Prostate gland (tissue), 2 donors: ENCODE results near the gene SPAST. TPM values are rescaled to one million over a fixed set of nuclear protein-coding genes. Genes with fewer than 3 reads are reported as not detected.

Experiments
- DNase-seq: peaks from one replicate; pipeline ENCODE4 v3.0.0-alpha.2; 2019; ENCODE audit warnings: low spot score
- H3K27ac ChIP-seq, 2 donors: fragments of 200-600 bp; sonication (generic); 2 replicates each; pipeline ENCODE4 v1.5.1; 2017 to 2019
- H3K27me3 ChIP-seq: fragments of 200-600 bp; sonication (generic); replicated peaks from 2 replicates; pipeline ENCODE4 v1.5.1; 2019; ENCODE audit not compliant: insufficient read depth
- H3K36me3 ChIP-seq, 2 donors: fragments of 200-600 bp; sonication (generic); 1 replicate in 1 of 2; 2 replicates in 1 of 2; pipeline versions ENCODE4 v1.5.1 to v1.8.1; 2017 to 2019
- H3K4me1 ChIP-seq: fragments of 200-600 bp; sonication (generic); replicated peaks from 2 replicates; pipeline ENCODE4 v1.5.1; 2019
- H3K4me3 ChIP-seq, 2 donors: fragments of 200-600 bp; sonication (generic); 2 replicates each; pipeline ENCODE4 v1.5.1; 2017 to 2019
- H3K9me3 ChIP-seq: fragments of 200-600 bp; sonication (generic); 2 replicates; pipeline ENCODE4 v1.5.1; 2017
- CTCF ChIP-seq, 4 experiments: fragments of 200-600 bp in 2 of 4; fragments of 450-650 bp in 2 of 4; sonication (generic) in 2 of 4; IDR thresholded peaks; 1 replicate in 3 of 4; 2 replicates in 1 of 4; pipeline ENCODE4 v1.5.1; 2016 to 2019; ENCODE audit warnings: antibody characterized with exemption in 4 of 4, mild to moderate bottlenecking in 2 of 4, moderate library complexity in 2 of 4
- POLR2A ChIP-seq: fragments of 450-650 bp; IDR thresholded peaks from one replicate; pipeline ENCODE4 v1.6.1; 2016; ENCODE audit warnings: antibody characterized with exemption, mild to moderate bottlenecking
- POLR2AphosphoS5 ChIP-seq: sonication (generic); formaldehyde crosslinking; IDR thresholded peaks from one replicate; pipeline ENCODE4 v1.6.1; 2017; ENCODE audit warnings: antibody characterized with exemption
- WGBS: methylation state at CpG from one replicate; pipeline ENCODE4 v1.1.5; 2018; 5-methylcytosine and 5-hydroxymethylcytosine counted together
- intact Hi-C: fragments of 100-400 bp; cut with DNase I; formaldehyde crosslinking; loops from one replicate; pipeline ENCODE4 v1.14.2; 2022
- total RNA-seq, 2 donors: library from RNA; depleted of rRNA; stranded (reverse); fragments of >200 nt; gene quantifications; one replicate each; pipeline ENCODE4 v1.1.0, GENCODE V29; 2016

Gene SPAST
- total RNA-seq, 2 donors from 2014 or later: 19.4 to 28.1 TPM

DNA sequence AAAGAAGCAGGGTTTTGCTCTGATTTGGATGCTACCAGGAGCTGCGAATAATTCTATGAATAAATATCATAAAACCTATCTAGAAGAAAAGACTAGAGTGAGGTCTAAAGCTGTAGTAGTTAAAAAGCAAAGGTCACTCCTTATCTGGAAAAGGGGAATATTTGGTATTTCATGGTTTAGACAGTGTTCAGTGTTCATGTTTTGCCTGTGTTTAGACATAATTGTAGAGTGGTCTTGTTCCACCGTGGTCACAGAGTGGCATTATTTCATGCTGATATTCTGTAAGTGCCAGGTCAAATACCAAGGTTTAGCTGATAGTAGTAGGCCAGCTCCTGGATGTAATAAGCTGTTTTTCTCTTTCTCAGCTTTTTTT, 10.8 kb downstream of the SPAST start:
- WGBS: 88% methylated on average over 2 of the region's 2 CpGs
- Histone ChIP-seq H3K36me3 (no peaks in the 10 kb centered on the region), H3K27me3 (no peaks in the 10 kb centered on the region), H3K27ac (no peak overlapping the region), H3K4me1 (no peaks in the 10 kb centered on the region), H3K4me3 (no peak overlapping the region), H3K9me3 (no peaks in the 10 kb centered on the region)
- no peak for DNase-seq
- intact Hi-C loops: no loop called here
- TF ChIP-seq POLR2A: no peak
- no peak for TF ChIP-seq CTCF (IDR thresholded peaks at IDR 0.05)
- no peak for TF ChIP-seq POLR2AphosphoS5

- H3K4me1 ChIP-seq: no peaks in the 10 kb centered on the region
- no peak for DNase-seq
- H3K9me3 ChIP-seq: no peaks in the 10 kb centered on the region
- intact Hi-C loops: no loop called here
- TF ChIP-seq CTCF (IDR thresholded peaks at IDR 0.05) (no peak), POLR2A (no peak), POLR2AphosphoS5 (no peak)
- H3K27ac ChIP-seq: no peak overlapping the region
- no peak overlapping the region for H3K4me3 ChIP-seq
- no peaks in the 10 kb centered on the region for H3K36me3 ChIP-seq
- no peaks in the 10 kb centered on the region for H3K27me3 ChIP-seq
- WGBS: 87% methylated on average over 3 of the region's 3 CpGs
Observed at GRCh38 chr2:32095671-32096070, 32.3 kb downstream of the SPAST start.

GRCh38 chr2:32108111-32108510, 44.8 kb downstream of the SPAST start:
- H3K36me3 ChIP-seq: no peaks in the 10 kb centered on the region
- H3K4me1 ChIP-seq: no peaks in the 10 kb centered on the region
- TF ChIP-seq CTCF (IDR thresholded peaks at IDR 0.05): no peak
- TF ChIP-seq POLR2AphosphoS5: no peak
- intact Hi-C loops: no loop called here
- no peaks in the 10 kb centered on the region for H3K27me3 ChIP-seq
- WGBS: 95% methylated on average over 2 of the region's 2 CpGs
- no peaks in the 10 kb centered on the region for H3K9me3 ChIP-seq
- no peak for DNase-seq
- no peak overlapping the region for H3K27ac ChIP-seq
- no peak overlapping the region for H3K4me3 ChIP-seq

- 93% methylated on average over 3 of the region's 3 CpGs for WGBS
- H3K27me3 ChIP-seq: no peaks in the 10 kb centered on the region
- TF ChIP-seq POLR2A (no peak), CTCF (IDR thresholded peaks at IDR 0.05) (no peak), POLR2AphosphoS5 (no peak)
- no peak overlapping the region for H3K4me3 ChIP-seq
- H3K4me1 ChIP-seq: no peaks in the 10 kb centered on the region
- DNase-seq: no peak
- no peak overlapping the region for H3K27ac ChIP-seq
- H3K9me3 ChIP-seq: no peaks in the 10 kb centered on the region
- intact Hi-C loops: no loop called here
- H3K36me3 ChIP-seq: no peaks in the 10 kb centered on the region
Observed at GRCh38 chr2:32118055-32118454, 54.7 kb downstream of the SPAST start.

GRCh38 chr2:32119161-32119560, 55.8 kb downstream of the SPAST start:
- no peak overlapping the region for H3K27ac ChIP-seq
- intact Hi-C loops: no loop called here
- H3K27me3 ChIP-seq: no peaks in the 10 kb centered on the region
- no peak for TF ChIP-seq POLR2A
- TF ChIP-seq POLR2AphosphoS5: no peak
- no peak for TF ChIP-seq CTCF (IDR thresholded peaks at IDR 0.05)
- no peaks in the 10 kb centered on the region for H3K36me3 ChIP-seq
- H3K4me1 ChIP-seq: no peaks in the 10 kb centered on the region
- H3K9me3 ChIP-seq: no peaks in the 10 kb centered on the region
- no peak for DNase-seq
- no peak overlapping the region for H3K4me3 ChIP-seq
- 71% methylated on average over 2 of the region's 2 CpGs for WGBS
